ENCODE results near the gene ASPG.

ASPG gene

DNA sequence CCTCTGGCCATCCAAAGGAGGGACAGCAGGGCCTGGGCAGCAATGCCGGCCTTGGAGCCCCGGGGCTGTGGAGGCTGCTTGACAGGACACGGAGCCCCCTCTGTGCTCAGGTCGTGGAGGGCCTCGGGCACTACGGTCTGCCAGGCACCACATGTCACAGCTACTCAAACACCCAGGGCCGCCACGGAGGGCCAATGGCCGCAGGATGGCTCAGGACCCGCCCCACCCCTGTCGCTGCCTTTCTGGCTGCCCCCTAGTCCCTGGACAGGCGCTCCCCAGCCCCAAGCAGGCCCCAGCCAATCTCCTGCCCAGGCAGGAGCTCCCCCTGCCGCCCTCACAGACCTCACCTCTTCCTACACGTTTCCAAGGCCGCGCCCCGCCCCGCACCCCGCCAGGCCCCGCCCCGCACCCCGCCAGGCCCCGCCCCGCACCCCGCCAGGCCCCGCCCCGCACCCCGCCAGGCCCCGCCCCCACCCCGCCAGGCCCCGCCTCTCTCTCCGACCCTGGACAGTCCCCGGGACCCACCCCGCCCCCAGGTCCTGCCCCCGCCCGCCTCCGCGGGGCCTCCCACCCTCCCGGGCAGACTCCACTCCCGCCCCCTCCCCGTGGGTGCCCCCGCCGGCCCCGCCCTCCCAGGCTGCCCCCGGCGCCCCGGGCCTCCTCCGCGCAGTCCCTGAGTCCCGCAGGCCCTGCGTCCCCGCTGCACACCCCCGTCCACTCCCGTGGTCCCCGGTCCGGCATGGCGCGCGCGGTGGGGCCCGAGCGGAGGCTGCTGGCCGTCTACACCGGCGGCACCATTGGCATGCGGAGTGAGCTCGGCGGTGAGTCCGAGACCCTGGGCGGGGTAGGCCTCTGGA, at the start of gene ASPG:
Gene ASPG, plus strand, starts transcription at position 669 of the 857 bp plus-strand sequence. Its CDS starts 71 bp downstream, at position 740.
- peak; percentile 46 for DNase-seq (ENCODE audit: low spot score)

DNA sequence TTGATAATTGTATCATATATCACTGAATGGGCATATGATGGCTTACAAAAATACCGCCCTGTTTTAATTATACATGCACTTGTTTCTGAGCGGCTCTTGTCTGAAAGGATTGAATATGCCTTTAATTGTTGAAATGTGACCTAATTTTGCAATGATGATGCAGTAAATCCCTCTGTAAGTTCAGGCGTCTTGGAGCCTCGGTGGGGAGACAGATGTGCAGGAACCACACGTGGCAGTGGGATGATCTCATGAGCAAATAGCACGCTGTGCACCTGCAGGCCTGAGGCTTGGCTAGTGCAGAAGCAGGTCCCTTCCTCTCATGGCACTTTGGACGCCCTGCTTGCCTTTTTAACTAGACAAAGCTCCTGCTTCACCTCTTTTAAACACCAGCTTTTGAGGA, 49.3 kb upstream of the ASPG start:
- no peak for DNase-seq (ENCODE audit: low spot score)

GRCh38 chr14:104037074-104037473, 48.4 kb upstream of the ASPG start:
- no peak for DNase-seq (ENCODE audit: low spot score)

- no peak for DNase-seq (ENCODE audit: low spot score)
Observed at GRCh38 chr14:104037903-104038302, 47.6 kb upstream of the ASPG start.

DNA sequence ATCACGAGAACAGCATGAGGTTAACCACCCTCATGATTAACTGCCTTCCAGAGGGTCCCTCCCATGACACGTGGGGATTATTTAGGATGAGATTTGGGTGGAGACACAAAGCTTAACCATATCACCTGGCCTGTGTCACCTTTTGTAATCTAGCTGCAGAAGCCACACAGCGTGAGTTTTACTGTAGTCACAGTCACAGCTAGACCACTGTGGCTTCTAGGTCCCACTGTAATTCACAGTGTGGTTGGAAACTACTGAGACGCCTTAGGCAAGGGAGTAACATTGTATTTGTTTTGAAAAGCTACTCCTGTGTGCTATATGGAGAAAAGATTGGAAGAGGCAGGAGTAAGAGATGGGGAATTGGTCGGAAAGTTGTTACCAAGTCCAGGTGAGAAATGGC, 46.3 kb upstream of the ASPG start:
- DNase-seq (ENCODE audit: low spot score), result no peak

- no peak for DNase-seq (ENCODE audit: low spot score)
Observed at GRCh38 chr14:104040539-104040938, 45.0 kb upstream of the ASPG start.

- DNase-seq (ENCODE audit: low spot score), result no peak
Observed at GRCh38 chr14:104041430-104042104, 43.9 kb upstream of the ASPG start.

GRCh38 chr14:104044016-104044415, 41.5 kb upstream of the ASPG start:
- no peak for DNase-seq (ENCODE audit: low spot score)

- DNase-seq (ENCODE audit: low spot score), result no peak
Observed at GRCh38 chr14:104047761-104048160, 37.7 kb upstream of the ASPG start.

- no peak for DNase-seq (ENCODE audit: low spot score)
Observed at GRCh38 chr14:104048758-104049507, 36.6 kb upstream of the ASPG start.

DNA sequence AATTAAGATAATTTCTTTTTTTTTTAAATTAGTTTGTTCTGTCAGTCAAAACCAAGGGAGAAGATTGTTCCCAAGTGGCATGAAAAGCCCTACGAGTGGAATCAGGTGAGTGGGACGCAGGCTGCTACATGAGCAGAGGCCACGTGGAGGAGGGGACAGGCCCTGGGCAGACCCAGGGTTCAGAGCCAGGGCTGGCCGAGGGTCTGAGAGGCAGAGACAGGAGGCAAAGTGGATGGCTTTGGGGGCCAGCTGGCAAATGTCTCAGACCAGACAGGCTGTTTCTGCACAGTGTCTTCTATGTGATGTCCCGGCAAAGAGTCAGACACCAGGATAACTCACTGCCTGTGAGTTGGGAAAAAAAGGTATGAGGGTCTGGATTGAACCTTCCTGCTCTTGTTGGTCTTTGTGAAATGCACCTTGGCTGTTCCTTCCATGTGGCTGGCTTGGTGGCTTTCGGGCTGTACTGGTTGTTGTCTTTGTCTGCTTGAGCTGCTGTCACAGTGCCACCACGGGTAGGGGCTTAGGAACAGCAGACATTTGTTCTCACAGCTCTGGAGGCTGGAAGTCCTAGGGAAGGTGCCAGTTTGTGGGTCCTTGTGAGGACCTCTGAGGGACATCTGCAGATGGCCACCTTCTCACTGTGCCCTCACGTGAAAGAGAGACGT, 35.8 kb upstream of the ASPG start:
- DNase-seq (ENCODE audit: low spot score), result no peak

GRCh38 chr14:104051092-104051813, 34.2 kb upstream of the ASPG start:
- DNase-seq (ENCODE audit: low spot score), result no peak

DNA sequence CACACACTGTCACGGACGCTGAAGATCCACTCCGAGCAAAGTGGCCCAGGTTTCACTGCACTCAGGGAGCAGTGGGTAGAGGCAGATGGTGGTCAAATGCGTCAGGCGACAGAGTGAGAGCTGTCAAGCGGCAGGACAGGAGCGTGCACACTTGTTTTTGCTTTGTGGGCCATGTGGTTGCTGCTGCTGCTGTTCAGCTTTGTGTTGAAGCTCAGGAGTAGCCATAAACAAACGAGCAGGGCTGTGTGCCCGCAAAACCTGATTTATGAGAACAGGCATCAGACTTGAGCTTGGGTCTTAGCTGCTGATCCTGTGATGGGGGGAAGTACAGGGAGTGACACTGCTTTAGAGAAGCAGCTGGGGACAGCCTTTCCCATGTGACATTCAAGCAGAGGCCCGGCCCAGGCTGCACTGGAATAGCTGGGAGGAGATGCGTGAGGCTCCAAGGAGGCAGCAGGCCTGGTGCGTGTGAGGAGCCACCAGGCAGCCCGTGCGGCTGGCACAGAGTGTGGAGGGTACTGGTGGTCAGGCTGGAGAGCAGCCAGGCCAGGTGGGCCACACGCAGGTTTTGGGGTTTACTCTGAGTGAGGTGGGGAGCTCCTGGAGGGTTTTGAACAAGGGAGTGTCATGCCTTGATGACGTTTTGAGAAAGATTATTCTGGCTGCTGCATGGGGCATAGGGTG, 31.1 kb upstream of the ASPG start:
- no peak for DNase-seq (ENCODE audit: low spot score)

DNA sequence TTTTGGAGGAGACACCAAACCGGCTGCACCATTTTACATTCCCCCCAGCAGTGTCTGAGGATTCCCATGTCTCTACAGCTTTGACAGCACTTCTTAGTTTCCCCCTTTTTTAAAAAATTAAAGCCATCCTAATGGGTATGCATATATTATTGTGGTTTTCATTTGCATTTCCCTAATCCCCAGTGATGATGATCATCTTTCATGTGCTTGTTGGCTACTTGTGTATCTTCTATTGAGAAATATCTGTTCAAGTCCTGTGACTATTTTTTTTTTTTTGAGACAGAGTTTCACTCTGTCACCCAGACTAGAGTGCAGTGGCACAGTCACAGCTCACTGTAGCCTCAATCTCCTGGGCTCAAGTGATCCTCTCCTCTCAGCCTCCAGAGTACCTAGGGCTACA, 23.2 kb upstream of the ASPG start:
- no peak for DNase-seq (ENCODE audit: low spot score)

GRCh38 chr14:104064003-104064402, 21.5 kb upstream of the ASPG start:
- DNase-seq (ENCODE audit: low spot score), result no peak

DNA sequence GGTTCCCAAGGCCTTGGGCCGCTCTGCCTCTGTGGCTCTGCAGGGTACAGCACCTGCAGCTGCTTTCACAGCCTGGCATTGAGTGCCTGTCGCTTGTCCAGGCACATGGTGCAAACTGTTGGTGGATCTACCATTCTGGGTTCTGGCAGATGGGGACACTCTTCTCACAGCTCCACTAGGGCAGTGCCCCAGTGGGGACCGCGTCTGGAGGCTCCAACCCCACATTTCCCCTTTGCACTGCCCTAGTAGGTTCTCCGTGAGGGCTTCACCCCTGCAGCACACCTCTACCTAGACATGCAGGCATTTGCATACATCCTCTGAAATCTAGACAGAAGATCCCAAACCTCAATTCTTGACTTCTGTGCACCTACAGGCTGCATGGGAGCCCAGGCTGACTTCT, 19.2 kb upstream of the ASPG start:
- DNase-seq (ENCODE audit: low spot score), result no peak

DNA sequence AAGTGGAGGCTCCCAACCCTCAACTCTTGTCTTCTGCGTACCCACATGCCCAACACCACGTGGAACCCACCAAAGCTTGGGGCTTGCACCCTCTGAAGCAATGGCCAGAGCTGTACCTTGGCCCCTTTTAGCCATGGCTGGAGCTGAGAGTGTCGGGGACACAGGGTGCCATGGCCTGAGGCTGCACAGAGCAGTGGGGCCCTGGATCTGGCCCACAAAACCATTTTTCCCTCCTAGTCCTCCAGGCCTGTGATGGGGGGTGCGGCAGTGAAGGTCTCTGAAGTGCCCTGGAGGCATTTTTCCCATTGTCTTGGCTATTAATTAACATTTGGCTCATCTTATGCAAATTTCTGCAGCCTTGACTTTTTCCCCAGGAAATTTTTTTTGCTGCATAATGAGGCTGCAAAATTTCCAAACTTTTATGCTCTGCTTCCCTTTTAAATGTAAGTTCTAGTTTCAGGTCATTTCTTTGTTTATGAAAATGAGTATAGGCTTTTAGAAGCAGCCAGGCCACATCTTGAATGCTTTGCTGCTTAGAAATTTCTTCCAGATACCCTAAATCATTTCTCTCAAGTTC, 18.7 kb upstream of the ASPG start:
- DNase-seq (ENCODE audit: low spot score), result no peak

- no peak for DNase-seq (ENCODE audit: low spot score)
Observed at GRCh38 chr14:104069541-104069940, 16.0 kb upstream of the ASPG start.

GRCh38 chr14:104072586-104072985, 12.9 kb upstream of the ASPG start:
- DNase-seq (ENCODE audit: low spot score), result no peak

DNA sequence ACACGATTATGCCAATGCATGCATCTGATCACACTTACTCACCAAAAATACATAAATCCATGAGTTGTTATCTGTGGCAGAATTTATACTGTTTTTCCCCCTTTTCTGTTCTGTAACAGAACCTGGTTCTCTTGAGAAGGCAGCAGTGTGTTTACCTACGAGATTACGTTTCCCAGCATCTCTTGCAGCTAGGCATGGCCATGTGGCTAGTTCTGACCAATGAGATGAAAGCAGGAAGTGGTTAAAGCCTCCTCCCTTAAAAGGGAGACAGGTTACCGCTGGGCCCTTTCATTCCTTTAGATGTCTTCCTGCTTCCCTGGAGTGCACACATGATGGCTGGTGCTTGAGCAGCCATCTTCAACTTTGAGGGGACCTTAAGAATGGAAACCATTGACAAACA, 11.7 kb upstream of the ASPG start:
- no peak for DNase-seq (ENCODE audit: low spot score)
